Uterus (tissue), 2 donors: Measurements from ENCODE around the gene CDH3.

Experiments
- CTCF ChIP-seq, 4 experiments: fragments of 200-600 bp in 2 of 4; fragments of 450-650 bp in 2 of 4; sonication (generic) in 2 of 4; IDR thresholded peaks; one replicate each; pipeline ENCODE4 v1.5.1; 2016 to 2019; ENCODE audit warnings: antibody characterized with exemption in 4 of 4, mild to moderate bottlenecking in 2 of 4, moderate library complexity in 1 of 4
- POLR2A ChIP-seq, 2 donors: fragments of 450-650 bp; IDR thresholded peaks; one replicate each; pipeline ENCODE4 v1.6.1; 2016; ENCODE audit warnings: antibody characterized with exemption in 2 of 2, mild to moderate bottlenecking in 1 of 2, moderate library complexity in 1 of 2

DNA sequence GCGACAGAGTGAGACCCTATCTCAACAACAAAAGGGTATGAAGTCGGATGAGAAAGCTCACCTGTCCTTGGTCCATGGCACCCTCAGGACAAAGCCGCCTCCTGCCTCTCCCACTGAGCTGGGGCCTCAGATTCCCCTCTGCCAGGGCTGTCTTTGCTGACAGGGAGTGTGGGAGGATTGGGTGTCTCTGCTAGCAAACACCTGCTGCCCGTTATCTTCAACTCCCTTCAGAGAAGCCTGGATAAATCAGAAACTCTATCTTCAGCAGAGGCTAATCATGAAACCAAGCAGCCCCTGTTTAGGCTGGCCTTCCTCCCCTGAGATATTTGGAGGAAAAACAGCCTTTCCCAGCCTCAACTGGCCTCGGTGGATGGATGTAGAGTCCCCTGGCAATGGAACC is 55.7 kb downstream of the CDH3 start:
- no peak for TF ChIP-seq CTCF (IDR thresholded peaks at IDR 0.05)
- no peak for TF ChIP-seq POLR2A (IDR thresholded peaks at IDR 0.05)
